ENCODE measurements around the gene DENND1B.
"Not testable (repeated sequence)": the region's sequence is repeated elsewhere in the genome, so short reads cannot be mapped to it uniquely, and the experiment has no call there.

DENND1B gene

DNA sequence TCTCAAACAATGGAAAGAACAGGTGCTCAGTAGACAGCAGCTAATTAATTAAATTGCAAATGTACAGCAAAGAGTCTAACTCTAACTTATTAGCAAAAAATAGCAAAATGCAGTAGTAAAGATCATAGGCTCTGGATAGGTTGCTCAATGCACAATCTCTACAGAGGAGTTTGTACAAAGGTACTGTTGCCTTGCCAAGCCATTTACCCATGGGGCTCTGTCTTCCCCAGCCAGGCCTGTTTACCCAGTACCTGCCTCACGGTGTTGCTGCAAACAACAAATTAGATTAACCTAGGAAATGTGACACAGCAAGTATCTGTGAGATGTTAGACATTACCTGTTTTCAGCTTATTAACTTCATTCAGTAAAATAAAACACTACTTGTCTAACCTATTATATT, 222.0 kb downstream of the DENND1B start:
- no peak for DNase-seq (ENCODE audit: low spot score)

DNA sequence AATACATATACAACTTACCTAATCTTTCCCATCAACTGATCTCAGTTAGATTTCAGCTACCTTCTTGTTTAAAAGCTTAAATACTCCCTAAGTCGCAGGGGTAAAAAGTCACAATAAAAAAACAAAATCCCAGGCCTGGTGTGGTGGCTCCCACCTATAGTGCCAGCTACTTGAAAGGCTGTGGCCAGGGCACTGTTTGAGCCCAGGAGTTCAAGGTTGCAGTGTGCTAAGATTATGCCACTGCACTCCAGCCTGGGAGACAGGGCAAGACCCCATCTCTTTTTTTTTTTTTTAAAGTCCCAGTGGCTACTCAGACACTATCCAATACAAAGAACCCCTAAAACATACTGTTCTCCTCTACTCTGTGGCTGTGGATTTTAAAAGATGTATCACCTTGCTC, 228.3 kb downstream of the DENND1B start:
- DNase-seq (ENCODE audit: low spot score): no peak

DNA sequence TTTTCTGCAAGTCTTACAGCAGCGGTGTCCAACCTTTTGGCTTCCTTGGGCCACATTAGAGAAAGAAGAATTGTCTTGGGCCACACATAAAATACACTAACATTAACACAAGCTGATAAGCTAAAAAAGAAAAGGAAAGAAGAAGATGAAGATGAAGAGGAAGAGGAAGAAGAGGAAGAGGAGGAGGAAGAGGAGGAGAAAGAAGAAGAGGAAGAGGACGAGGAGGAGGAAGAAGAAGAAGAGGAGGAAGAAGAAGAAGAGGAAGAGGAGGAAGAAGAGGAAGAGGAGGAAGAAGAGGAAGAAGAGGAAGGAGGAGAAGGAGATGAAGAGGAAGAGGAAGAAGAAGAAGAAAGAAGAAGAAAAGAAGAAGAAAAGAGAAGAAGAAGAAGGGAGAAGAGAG, 230.7 kb downstream of the DENND1B start:
- no peak for DNase-seq (ENCODE audit: low spot score)

DNA sequence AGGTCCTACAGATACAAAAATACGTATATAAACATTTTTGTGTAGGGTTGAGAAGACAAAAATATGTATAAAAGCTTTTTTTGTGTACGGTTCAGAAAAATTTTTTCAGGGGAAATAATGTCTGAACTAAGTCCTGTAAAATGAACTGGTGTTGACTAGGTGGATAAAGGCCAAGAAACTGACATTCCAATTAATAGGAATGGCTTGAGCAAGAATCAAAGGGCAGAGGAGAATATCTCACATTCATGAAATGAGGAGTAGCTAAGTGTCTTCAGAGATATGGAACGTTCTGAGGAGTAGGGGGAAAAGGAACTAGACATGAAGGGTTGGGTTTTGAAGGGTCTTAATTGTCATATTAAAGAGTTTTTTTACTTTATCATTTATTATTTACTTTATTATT, 231.2 kb downstream of the DENND1B start:
- DNase-seq (ENCODE audit: low spot score): no peak

DNA sequence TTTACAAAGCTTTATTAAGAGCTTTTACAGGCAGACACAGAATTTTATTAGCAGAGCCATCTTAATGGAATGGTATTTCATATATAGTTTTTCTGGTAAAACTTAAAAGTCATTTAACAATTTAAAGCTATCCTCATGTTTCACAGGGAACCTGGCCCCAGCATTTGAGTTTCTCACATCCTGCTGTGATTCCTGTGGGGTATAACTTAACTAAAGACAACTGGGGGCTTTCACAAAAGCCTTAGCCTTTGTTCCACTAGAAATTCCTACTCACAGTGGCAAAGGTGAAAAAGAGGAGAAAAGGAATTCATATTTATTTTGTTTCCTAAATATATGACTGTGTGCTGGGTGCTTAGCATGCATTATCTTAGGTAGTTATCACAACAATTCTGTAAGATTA, 233.9 kb downstream of the DENND1B start:
- no peak for DNase-seq (ENCODE audit: low spot score)

DNA sequence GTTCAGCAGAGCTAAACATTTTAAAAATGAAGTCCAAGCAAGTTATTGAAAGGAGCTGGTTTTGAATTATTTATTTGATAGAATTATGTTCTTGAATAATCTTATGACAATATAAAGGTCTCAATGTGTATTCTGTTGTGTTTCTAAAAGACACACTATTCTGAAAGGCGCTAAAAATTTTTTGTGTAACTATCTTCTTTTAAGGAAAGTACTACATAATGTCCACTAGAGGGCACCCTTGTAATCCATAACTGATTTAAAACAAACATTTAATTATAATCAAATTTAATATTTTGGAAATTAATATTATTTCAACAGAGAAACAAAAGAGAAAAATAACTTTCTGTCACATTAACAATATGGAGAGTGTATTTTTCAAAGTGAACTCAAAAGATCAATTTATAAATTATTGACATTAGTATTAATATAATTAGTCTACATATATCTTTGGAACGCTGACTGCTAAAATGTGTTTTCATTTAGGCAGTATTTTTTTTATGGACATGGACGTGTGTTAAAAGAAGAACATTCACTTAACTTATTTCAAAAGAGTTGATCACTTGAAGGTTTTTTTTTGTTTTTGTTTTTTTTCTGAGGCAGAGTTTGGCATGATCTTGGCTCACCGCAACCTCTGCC, 248.4 kb downstream of the DENND1B start:
- no peak for DNase-seq (ENCODE audit: low spot score)

DNA sequence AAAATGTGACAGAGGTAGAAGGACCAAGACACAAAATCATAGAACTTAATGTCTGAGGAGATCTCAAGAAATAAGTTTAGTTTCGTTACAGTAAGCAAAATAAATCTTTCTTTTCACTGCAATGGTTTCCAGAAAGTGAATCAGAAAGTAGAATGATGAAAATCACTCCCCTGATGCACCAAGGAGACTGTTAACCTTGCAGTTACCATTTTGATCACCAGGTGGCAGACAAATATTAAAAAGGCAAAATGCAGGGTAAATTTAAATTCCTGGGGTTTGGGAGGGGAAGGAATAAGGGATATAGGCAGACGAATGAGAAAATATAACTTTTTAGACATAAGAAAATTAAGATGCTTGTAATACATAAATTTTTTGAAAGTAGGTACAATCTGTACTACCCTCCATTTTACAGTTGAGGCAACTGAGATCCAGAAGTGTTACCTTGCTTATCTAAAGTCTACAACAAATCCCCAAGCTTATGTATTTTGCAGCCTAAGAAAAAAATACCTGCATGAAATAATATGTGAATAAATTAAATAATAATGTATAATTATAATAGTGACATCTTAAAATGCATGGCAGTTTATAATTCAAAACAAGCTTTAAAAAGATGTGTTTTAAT, 254.1 kb downstream of the DENND1B start:
- DNase-seq (ENCODE audit: low spot score): no peak

DNA sequence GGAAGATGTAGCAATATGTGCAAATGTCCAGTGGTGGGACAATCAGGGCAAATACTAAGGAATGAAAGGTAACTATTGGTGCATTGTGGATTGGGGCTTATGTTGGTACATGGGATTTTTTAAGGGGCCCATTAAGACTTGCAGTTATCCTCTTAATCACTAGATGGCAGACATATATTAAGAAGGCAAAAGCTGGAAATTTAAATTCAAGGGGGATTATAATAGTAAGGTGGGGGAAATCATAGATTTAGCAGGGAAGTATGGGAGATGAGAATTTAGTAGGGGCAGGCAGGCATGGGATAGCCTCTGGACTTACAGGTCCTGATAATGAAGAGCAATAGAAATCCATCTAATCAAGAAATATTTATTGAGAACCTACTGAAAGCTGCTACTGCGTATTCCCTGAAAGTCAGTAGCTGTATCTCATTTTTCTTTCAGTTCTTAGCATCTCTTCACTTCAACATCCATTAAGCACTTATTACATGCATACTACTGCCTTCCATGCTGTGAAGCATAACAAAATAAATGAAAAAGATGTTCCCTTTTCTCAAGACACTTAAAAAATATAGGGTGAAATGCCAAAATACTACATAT, 255.4 kb downstream of the DENND1B start:
- no peak for DNase-seq (ENCODE audit: low spot score)

DNA sequence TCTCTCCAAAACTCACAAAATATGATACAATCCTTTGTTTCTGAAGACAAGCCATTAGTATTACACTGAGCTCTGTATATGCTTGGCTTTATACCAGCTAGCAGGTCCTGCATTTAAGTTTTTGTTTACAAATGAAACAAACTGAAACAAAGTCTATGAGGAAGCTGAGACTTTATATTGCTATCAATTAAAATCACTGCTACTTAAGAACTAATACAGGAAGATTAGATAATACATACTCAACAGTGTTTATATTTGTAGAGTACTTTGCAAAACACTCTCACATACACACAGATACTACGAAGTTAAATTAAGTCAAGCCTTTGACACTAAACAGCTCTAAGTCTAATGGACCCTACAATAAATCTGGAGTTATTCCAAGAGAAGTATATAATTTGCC, 259.9 kb downstream of the DENND1B start:
- DNase-seq (ENCODE audit: low spot score): no peak

DNA sequence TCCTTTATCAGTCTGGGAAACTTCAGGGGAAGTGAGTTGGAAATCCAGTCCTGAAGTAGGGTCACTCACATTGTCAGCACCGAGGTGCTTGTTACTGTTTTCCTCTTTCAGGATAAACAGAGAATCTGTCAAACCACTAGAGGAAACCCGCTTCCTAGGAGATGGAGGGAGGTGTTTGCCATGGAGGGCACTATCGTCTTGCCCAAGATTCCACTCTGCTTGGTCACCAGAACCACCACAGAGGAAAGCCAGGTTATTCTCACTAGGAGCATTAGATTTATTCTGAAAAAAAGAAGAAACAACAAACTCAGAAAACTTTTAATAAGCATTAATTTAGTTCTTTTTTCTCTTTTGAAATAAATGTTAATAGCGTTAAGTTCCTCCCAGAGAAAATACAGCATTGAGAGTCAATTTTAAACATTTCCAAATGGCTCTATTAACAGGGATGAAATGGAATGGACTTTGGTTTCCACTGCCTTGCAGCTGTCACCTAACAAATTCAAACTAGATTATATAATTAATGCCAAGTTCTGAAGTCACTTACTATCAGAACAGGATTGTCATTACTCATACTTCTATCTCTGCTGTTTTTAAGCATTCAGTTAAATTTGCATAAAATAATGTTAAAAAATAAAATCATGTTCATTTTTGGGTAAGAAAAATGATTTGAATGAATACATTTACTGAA, 264.4 kb downstream of the DENND1B start:
- DNase-seq (ENCODE audit: low spot score): no peak

DNA sequence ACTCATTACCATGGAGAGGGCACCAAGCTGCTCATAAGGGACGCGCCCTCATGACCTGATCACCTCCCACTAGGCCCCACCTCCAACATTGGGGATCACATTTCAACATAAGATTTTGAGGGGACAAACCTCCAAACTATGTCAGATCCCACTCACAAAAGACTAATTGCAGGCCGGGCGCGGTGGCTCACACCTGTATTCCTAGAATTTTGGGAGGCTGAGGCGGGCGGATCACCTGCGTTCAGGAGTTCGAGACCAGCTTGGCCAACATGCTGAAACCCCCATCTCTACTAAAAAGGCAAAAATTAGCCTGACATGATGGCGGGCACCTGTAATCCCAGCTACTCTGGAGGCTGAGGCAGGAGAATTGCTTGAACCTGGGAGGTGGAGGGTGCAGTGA, 278.6 kb downstream of the DENND1B start:
- no peak for DNase-seq (ENCODE audit: low spot score)

DNA sequence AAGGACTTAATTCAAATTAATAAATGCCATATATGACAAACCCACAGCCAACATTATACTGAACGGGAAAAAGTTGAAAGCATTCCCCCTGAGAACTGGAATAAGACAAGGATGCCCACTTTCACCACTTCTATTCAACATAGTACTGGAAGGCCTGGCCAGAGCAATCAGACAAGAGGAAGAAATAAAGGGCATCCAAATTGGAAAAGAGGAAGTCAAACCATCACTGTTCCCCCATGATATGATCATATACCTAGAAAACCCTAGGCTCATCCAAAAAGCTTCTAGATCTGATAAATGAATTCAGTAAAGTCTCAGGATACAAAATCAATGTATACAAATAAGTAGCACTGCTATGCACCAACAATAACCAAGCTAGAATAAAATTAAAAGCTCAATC, 283.8 kb downstream of the DENND1B start:
- not testable (repeated sequence) for DNase-seq (ENCODE audit: low spot score)

DNA sequence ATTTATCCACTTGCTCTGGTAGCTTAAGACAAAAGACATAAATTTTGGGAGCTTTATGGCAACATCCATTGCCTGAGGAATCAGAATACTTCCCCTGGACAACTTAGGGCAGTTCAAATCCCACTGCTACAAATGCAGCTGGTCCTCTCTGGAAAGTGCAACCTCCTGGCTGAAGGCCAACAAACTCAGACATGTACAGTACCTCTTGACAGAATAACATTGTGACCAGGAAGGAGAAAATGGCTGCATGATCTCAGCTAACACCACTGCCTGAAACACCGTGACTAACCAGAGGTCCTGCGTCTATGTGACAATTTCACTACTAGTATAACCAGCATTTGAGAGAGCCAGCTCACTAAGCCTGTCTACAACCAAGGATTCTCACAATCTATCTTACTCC, 288.3 kb downstream of the DENND1B start:
- no peak for DNase-seq (ENCODE audit: low spot score)

DNA sequence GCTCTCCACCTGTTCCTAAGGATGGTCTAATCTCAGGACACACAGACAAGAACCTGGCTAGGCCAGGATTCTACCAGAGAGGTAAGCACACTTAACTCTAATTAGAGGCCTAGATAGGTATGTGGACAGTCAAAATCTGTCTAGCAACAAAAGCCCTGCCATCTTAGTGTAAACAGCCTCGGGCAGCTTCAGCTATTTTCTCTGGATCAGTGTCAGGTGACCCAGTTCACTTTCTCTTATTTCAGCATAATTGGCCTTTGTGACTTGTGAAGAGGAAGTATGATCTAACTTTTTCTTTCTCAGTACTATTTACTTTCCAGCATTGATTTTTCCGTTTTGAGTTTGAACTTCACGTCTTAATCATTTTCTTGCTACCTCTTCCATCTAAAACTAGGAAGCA, 289.5 kb downstream of the DENND1B start:
- DNase-seq (ENCODE audit: low spot score): no peak

DNA sequence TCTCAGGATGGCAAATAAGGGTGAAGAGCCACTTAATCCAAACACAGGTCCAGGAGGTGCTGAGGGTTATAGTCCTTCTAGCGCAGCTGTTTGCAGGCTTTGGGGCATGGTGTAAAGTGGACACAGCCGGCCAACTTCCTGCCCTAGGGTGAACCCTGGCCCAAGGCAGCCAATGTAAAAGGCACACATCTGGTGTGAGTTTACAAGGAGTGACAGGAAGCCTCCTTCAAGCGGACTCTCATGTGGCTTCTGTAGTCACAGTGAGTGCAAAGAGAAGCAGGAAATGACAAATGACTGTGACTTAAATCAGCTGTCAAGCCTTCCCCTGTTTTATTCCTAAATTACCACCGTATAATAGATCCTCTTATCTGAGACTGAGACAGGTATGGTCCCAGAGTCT, 294.2 kb downstream of the DENND1B start:
- no peak for DNase-seq (ENCODE audit: low spot score)

DNA sequence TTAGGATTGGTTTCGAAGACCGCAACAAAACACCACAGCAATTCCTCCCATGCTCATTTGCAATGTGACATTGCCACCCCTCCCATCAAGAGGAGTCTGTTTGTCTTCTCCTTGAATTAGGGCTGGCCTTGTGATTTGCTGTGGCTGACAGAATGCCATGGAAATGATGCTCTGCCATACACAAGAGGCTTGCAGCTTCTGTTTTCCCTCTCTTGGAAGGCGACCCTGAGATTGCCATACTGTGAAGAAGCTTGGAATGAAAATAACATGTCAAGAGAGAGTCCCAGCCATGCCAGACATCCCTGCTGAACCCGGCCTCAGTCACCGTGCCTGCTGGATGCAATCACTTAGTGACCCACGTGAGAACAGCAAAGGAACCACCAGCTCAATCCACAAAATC, 294.8 kb downstream of the DENND1B start:
- no peak for DNase-seq (ENCODE audit: low spot score)

DNA sequence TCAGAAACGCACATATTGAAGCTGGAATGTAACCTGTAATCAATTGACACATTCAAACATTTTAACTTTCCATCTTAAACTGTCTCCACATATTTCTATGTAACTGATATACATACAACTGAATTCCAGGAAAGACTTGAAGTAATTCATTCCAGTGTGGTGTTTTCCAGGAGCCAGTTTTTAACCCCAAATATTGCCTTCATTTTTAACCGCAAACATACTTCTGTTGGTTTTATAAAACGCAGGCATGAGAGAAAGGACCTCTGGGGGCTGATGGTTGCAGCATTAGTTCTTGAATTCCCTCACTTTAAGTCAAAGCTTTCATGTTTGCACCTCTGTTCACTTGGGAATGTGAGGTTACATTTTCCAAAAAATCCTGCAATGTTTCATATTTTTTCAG, 303.1 kb downstream of the DENND1B start:
- DNase-seq (ENCODE audit: low spot score): no peak

DNA sequence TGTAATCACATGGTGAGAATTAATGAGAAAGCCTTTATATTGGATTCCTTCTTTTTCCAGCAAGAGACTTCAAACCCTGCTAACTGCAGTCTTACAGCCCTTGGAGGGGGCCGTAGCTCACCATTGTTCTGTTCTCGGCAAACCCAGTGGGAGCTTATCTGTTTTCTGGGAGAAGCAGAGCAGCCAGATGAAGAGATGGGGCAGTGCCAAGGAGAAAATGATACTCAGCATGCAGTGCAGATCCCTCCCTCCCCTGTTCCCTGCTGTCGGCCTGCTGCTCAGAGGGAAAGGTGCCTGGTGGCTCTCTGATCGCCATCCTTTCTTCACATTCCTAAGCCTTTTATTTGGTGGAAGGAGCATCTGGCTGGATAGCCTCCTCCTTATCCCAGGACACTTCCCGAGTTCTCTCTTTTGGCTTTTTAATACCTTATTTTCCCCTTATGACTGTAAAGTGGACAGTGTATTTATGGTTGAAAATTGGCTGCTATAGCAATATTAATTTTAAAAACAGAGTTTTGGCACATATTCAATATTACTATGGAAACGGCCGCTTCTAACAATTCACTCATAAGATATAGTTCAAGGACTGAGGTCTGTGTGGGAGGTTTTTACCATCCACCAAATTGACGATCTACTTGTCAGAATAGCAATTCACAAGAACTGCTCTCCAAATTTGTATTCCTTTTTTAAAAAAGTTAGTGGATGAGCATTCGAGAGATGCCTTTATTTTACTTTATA, 303.9 kb downstream of the DENND1B start:
- DNase-seq (ENCODE audit: low spot score): no peak

DNA sequence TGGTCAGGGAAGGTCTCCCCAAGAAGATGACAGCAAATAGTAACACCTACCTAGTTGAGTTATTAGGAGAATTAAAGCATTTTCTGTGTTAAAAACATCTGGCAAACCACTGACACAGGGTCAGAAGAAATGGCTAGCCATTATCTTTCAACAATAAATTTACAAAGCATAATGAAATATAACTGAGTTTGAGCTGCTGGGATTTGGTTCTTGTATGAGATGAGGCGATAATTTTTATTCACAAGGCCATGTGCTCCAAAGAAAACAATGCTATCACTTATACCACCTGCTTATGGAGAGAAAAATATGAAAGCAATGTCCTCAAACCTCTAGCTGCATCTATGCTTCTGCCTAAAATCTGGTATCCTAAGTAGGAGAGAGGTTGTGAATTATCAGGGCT, 304.9 kb downstream of the DENND1B start:
- DNase-seq (ENCODE audit: low spot score): no peak

DNA sequence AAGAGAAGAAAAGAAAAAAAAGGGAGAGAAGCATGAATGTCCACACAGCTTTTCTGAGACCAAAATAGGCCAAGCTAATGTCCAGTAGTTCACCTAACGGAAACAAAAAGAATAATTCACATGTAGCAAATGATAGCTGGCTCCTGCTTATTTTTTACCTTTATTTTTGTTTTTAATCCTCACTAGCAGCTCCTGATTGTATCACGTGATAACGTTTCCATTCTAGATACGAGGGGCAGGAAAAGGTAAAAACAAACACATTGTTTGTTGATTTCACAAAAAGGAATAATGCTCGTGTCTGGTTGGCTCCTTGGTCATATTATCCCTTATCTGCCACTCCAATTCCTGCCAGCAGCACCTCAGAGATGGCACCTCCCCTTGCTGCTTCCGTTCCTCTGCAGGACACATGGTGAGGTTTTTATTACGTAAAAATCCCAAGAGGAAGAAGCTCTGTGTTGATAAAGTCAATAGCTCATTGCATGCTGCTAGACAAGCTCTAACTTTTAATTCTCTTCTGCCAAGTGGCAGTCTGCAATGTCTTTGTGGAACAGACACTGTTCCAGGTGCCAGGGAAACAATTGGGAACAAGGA, 305.6 kb downstream of the DENND1B start:
- DNase-seq (ENCODE audit: low spot score): no peak

DNA sequence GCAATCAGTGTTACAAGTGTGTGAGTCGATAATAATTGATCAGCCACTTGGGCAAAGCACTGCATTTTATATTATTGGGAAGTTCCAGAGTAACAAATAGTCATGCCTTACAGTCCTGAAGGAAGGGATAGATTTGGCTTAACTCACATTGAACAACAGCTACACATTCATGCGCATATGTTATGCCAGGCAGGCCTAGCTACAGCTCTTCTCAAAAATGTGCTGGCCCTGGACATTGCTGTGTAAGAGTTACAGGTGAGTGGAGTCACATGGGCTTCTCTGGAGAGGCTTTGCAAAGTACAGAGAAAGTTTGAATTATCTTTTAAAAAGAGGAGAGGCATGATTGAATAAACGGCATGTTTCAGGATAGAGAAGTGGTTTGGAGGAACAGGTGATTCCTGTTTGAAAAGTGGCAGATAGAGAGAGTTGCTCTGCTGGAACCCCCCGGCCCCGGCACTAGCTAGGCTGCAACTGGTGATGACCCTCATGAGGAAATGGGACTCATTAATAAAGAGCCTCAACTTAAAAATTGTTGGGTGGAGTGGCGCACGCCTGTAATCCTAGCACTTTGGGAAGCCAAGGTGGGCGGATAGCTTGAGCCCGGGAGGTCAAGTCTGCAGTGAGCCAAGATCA, 306.6 kb downstream of the DENND1B start:
- DNase-seq (ENCODE audit: low spot score): no peak

DNA sequence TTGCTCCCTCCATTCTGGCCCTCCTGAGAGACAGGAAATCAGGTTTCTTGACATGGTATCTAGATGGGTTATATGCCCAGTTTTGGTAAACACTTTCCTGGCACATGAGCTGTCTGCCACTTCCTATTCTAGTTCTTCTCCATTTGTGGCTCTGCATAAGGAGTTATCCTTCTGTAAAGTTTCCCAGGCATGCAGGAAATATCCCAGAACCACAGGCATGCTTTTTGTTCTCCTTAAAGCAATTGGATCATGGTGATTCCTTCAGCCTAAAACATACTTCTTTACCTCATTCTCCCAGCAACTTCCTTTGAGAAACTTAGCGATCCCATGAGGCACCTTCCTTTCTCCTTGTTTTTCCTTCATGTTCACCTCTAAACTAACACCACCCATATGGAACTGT, 307.4 kb downstream of the DENND1B start:
- no peak for DNase-seq (ENCODE audit: low spot score)
